ENCODE data around the gene ASTL.

The ASTL gene

GRCh38 chr2:96146881-96147592 is 8.7 kb upstream of the ASTL start:
- no peak for DNase-seq (ENCODE audit: low read depth)
- TF ChIP-seq, protein P1, sequence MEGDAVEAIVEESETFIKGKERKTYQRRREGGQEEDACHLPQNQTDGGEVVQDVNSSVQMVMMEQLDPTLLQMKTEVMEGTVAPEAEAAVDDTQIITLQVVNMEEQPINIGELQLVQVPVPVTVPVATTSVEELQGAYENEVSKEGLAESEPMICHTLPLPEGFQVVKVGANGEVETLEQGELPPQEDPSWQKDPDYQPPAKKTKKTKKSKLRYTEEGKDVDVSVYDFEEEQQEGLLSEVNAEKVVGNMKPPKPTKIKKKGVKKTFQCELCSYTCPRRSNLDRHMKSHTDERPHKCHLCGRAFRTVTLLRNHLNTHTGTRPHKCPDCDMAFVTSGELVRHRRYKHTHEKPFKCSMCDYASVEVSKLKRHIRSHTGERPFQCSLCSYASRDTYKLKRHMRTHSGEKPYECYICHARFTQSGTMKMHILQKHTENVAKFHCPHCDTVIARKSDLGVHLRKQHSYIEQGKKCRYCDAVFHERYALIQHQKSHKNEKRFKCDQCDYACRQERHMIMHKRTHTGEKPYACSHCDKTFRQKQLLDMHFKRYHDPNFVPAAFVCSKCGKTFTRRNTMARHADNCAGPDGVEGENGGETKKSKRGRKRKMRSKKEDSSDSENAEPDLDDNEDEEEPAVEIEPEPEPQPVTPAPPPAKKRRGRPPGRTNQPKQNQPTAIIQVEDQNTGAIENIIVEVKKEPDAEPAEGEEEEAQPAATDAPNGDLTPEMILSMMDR (conservative IDR thresholded peaks at IDR 0.05; ENCODE audit: control insufficient read depth, insufficient read depth, low read depth, low read length): no peak
- H3K4me3 ChIP-seq (ENCODE audit: control insufficient read depth, low read depth, low read length): no peak overlapping the region

GRCh38 chr2:96146153-96146880 is 8.0 kb upstream of the ASTL start:
- DNase-seq (ENCODE audit: low read depth): no peak
- TF ChIP-seq, protein P1 (conservative IDR thresholded peaks at IDR 0.05; ENCODE audit: control insufficient read depth, insufficient read depth, low read depth, low read length): no peak
- no peak overlapping the region for H3K4me3 ChIP-seq (ENCODE audit: control insufficient read depth, low read depth, low read length)

DNA sequence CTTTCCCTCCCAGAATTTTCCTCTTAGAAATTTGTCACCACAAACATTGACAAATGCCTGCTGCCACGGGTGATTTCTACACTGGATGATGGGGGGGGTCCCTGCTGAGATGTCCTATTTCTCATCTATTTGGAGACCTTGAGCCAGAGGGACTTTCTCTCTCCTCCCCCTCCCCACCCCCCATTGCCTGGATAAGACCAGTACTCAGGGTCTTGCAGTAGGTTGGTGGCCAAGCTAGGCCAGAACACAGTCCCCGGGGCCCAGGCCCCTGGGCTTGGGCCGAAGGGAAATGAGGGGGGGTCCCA is 7.5 kb upstream of the ASTL start:
- DNase-seq (ENCODE audit: low read depth): no peak
- TF ChIP-seq, protein P1 (conservative IDR thresholded peaks at IDR 0.05; ENCODE audit: control insufficient read depth, insufficient read depth, low read depth, low read length): no peak
- no peak overlapping the region for H3K4me3 ChIP-seq (ENCODE audit: control insufficient read depth, low read depth, low read length)

DNA sequence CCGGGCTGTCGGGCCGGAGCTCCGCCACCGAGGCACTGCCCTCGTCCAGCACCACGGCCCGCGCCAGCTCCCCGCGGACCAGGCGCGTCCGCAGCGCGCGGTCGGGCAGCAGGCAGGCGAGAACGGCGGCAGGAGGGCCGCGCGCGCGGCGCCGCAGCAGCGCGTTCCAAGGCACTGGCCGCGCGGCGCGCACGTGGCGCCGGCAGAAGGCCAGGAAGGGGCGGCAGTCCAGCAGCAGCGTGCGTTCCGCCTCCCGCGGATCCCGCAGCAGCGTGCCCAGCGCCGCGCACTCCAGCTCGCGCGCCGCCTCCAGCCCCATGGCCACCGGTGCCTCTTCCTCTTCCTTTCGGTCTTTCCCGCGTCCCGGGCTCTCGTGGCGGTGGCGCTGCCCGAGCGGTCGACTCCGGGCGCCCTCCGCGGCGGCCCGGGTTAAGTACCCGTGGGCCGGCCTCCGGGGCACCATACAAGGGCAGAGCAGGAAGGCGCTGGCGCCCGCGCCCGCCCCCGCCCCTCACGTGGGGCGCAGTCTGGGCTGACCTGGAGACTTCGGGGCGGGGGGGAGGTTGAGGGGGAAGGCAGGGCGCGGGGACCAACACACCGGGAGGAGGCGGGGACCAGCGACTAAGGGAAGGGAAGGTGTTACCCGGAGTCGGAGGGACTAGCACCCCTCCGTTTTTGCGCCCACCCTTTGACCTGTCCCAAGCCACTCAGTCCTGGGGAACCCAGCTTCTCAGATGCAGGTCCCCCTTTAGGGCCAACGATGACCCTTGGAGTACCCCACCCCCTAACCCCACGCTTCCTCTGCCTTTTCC is 6.9 kb upstream of the ASTL start, which contains the start of gene DUSP2:
DUSP2 (minus strand) TSS at position 405 of the 812 bp plus-strand sequence; CDS start at position 319, 86 bp downstream.
- H3K4me3 ChIP-seq (ENCODE audit: control insufficient read depth, low read depth, low read length): peak within 1 kb of the TSS; percentile 25
- TF ChIP-seq, protein P1 (conservative IDR thresholded peaks at IDR 0.05; ENCODE audit: control insufficient read depth, insufficient read depth, low read depth, low read length): no peak
- DNase-seq (ENCODE audit: low read depth): peak; percentile 39

- no peak for DNase-seq (ENCODE audit: low read depth)
- peak overlapping the region; percentile 25 for H3K4me3 ChIP-seq (ENCODE audit: control insufficient read depth, low read depth, low read length)
- TF ChIP-seq, protein P1 (conservative IDR thresholded peaks at IDR 0.05; ENCODE audit: control insufficient read depth, insufficient read depth, low read depth, low read length): no peak
Measured at GRCh38 chr2:96144481-96145035, 6.3 kb upstream of the ASTL start.

- TF ChIP-seq, protein P1 (conservative IDR thresholded peaks at IDR 0.05; ENCODE audit: control insufficient read depth, insufficient read depth, low read depth, low read length): no peak
- DNase-seq (ENCODE audit: low read depth): no peak
- no peak overlapping the region for H3K4me3 ChIP-seq (ENCODE audit: control insufficient read depth, low read depth, low read length)
Measured at GRCh38 chr2:96143848-96144480, 5.7 kb upstream of the ASTL start.
